ENCODE measurements around the gene CDCA8. TPM values are rescaled to one million over a fixed set of nuclear protein-coding genes. Genes with fewer than 3 reads are reported as not detected.

Gene CDCA8
- polyA plus RNA-seq, 1 experiment: 9.6 TPM

DNA sequence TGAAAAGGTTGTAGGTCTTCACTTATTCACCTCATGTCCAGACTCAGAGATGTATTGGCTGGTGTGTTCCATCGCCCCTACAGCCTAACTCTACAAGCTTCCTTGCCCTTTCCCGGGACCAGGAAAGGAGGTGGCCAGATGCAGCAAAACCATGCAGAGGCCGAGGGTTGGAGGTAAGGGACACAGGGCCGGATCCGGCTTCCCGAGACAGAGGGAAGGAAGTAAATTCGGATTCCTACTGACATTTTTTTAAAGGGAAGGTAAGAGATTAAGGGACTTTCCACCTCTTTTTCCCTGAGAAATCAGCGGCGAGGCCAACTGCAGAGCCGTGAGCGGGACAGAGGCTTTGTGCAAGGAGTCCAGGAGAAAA lies 59.9 kb downstream of the CDCA8 start:
- TF ChIP-seq, protein P1, sequence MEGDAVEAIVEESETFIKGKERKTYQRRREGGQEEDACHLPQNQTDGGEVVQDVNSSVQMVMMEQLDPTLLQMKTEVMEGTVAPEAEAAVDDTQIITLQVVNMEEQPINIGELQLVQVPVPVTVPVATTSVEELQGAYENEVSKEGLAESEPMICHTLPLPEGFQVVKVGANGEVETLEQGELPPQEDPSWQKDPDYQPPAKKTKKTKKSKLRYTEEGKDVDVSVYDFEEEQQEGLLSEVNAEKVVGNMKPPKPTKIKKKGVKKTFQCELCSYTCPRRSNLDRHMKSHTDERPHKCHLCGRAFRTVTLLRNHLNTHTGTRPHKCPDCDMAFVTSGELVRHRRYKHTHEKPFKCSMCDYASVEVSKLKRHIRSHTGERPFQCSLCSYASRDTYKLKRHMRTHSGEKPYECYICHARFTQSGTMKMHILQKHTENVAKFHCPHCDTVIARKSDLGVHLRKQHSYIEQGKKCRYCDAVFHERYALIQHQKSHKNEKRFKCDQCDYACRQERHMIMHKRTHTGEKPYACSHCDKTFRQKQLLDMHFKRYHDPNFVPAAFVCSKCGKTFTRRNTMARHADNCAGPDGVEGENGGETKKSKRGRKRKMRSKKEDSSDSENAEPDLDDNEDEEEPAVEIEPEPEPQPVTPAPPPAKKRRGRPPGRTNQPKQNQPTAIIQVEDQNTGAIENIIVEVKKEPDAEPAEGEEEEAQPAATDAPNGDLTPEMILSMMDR (IDR thresholded peaks at IDR 0.05; ENCODE audit: low read depth, low read length): no peak
- no peak overlapping the region for H3K27ac ChIP-seq (ENCODE audit: low read depth, low read length)
- peaks cover 4% of the 10 kb centered on the region; the same call in 1 of the 2 replicates for H3K9me3 ChIP-seq (ENCODE audit: control insufficient read depth, insufficient read depth, low read length)
- peaks cover 23% of the 10 kb centered on the region for H3K27me3 ChIP-seq (ENCODE audit: control insufficient read depth, insufficient read depth, low read length)
- ChIA-PET CTCF (no interaction called here), POLR2A (no interaction called here)
- no peak overlapping the region for H3K4me3 ChIP-seq (ENCODE audit: low read depth, low read length)
- no peak for DNase-seq (ENCODE audit: low read depth, low spot score)

DNA sequence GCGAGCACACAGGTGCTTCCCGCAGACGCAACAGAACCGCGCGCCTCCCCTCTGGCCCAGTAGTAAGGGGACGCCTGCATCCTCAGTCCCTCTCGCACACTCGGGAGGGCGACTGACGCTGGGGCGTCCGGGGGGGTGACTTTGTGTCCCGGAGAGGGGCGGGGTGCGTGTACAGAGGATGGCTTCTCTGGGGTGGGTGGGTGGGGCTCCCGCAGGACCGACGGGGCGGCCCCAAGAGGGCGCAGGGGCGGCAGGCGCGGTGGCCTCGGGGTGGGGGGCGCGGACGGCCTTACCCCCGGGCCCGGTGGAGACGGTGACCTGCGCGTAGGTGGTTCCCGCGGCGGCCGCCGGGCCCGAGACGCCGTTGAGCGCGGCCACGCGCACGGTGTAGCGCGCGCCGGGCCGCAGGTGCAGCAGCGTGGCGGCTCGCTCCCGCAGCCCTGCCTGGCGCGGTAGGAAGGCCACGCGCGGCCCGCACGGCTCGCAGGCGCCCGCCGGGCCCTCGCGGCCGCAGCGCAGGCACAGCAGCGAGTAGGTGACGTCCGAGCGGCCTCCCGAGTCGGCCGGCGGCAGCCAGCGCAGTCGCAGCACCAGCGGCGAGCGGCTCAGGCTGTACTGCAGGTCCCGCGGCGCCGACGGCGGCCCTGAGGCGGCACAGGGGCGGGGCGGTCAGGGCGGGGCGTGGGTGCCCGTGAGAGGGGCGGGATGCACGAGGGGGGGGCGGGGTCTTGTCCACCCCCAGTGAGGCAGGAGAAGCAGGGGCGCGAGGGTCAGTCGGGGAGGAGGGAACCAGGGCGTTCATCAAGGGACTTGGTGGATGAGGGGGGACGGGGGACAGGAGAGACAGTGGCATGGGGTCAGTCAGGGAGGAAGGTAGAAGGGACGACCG lies 60.5 kb downstream of the CDCA8 start:
- CTCF ChIA-PET: no interaction called here
- Histone ChIP-seq H3K27me3 (ENCODE audit: control insufficient read depth, insufficient read depth, low read length) (peaks cover 27% of the 10 kb centered on the region), H3K9me3 (ENCODE audit: control insufficient read depth, insufficient read depth, low read length) (no peaks in the 10 kb centered on the region), H3K27ac (ENCODE audit: low read depth, low read length) (no peak overlapping the region), H3K4me3 (ENCODE audit: low read depth, low read length) (no peak overlapping the region)
- POLR2A ChIA-PET: no interaction called here
- DNase-seq (ENCODE audit: low read depth, low spot score): no peak
- TF ChIP-seq, protein P1 (IDR thresholded peaks at IDR 0.05; ENCODE audit: low read depth, low read length): no peak

DNA sequence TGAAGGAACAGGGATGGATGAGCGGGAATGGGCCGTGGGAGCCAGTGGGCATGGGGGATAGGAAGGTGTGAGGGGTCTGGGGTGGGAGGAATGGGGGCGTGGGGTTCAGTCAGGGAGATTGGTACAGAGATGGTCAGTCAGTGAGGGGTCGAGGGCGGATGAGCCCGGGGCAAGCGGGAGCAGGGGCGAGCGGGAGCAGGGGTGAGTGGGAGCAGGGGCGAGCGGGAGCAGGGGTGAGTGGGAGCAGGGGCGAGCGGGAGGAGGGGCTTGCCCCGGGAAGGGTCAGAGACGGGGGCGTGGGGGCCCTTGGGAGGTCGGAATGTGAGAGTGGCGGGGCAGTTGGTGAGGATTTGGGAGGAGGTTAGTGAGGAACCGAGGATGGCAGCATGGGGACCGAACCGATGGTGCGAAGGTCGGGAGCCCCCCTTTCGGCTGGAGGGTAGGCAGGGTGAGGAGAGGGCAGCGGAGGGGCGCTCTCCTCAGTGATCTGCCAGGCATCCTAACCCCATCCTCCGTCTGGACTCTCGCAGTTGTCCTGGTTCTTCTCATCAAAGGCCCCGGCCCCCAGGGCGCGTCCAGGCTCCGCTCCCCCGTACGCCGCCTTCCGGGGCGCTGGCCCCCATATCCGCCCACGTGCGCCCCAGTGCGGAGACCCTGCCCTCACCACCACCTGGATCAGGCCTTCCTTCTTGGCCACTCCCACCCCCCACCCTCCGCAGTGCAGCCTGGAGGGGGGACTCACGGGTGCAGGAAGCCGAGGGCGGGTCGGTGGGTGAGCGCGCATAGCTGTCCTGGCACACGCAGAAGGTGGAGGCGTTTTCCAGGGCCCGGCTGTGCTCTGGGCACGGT lies 61.4 kb downstream of the CDCA8 start:
- ChIA-PET CTCF (no interaction called here), POLR2A (no interaction called here)
- Histone ChIP-seq H3K4me3 (ENCODE audit: low read depth, low read length) (no peak overlapping the region), H3K9me3 (ENCODE audit: control insufficient read depth, insufficient read depth, low read length) (no peaks in the 10 kb centered on the region), H3K27ac (ENCODE audit: low read depth, low read length) (no peak overlapping the region), H3K27me3 (ENCODE audit: control insufficient read depth, insufficient read depth, low read length) (peaks cover 27% of the 10 kb centered on the region)
- TF ChIP-seq, protein P1 (IDR thresholded peaks at IDR 0.05; ENCODE audit: low read depth, low read length): no peak
- no peak for DNase-seq (ENCODE audit: low read depth, low spot score)

DNA sequence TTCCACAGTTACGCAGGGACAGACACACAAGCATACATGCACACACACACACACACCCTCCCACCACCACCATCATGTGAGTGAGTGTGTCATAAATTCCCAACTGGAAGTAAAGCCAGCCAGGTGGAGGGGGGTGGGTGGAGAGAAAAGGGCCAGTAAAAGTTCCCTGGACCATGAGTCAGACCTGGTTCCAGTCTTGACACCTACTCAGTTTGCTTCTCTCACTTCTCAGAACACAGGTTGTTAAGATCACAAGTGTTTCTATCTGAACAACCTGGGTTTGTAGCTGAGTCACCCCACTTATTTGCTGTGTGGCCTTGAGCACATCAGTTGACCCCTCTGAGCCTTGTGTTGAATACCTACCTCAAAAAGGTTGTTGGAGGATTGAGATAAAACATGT lies 63.0 kb downstream of the CDCA8 start:
- H3K27me3 ChIP-seq (ENCODE audit: control insufficient read depth, insufficient read depth, low read length): peaks cover 27% of the 10 kb centered on the region
- no peak overlapping the region for H3K4me3 ChIP-seq (ENCODE audit: low read depth, low read length)
- no peaks in the 10 kb centered on the region for H3K9me3 ChIP-seq (ENCODE audit: control insufficient read depth, insufficient read depth, low read length)
- TF ChIP-seq, protein P1 (IDR thresholded peaks at IDR 0.05; ENCODE audit: low read depth, low read length): no peak
- H3K27ac ChIP-seq (ENCODE audit: low read depth, low read length): no peak overlapping the region
- no peak for DNase-seq (ENCODE audit: low read depth, low spot score)
- POLR2A ChIA-PET: no interaction called here
- CTCF ChIA-PET: interaction anchor here (0.9 kb wide), 1 partner anchor 9 kb away, joined by 3 read pairs; no protein-coding TSS in a partner anchor
